ENCODE data around the gene TDP1. TPM values are rescaled to one million over a fixed set of nuclear protein-coding genes. Genes with fewer than 3 reads are reported as not detected.

The TDP1 gene
- total RNA-seq, 1 donor from 2014 or later, result 3.4 TPM

DNA sequence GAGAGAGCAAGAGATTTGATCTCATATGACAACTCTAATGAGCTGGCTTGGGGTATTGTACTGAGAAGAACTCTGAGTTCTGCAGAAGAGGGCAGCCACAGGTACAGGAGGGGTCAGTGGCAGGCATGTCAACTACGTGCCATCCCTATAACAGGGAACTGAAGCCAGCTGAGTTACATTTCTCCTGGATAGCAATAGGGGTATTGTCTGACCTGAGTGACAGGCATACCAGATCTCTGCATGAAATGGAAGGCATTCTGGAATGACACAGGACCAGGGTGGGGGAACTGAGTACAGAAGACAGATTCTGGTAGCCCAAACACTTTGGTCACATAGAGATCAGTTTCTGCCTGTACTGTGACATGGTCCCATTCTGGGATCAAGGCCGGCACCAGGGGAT is 37.0 kb upstream of the TDP1 start:
- Histone ChIP-seq H3K27ac (replicated peaks) (no peak overlapping the region), H3K36me3 (no peaks in the 10 kb centered on the region), H3K27me3 (ENCODE audit: low read depth) (no peaks in the 10 kb centered on the region), H3K4me1 (peaks cover 6% of the 10 kb centered on the region), H3K4me3 (no peak overlapping the region), H3K9me3 (replicated peaks) (no peaks in the 10 kb centered on the region)
- intact Hi-C loops (cut with micrococcal nuclease), result loop anchor here (5.0 kb wide), 1 partner anchor 886 kb away; no protein-coding TSS in a partner anchor
- DNase-seq, result no peak
- TF ChIP-seq, protein P1, sequence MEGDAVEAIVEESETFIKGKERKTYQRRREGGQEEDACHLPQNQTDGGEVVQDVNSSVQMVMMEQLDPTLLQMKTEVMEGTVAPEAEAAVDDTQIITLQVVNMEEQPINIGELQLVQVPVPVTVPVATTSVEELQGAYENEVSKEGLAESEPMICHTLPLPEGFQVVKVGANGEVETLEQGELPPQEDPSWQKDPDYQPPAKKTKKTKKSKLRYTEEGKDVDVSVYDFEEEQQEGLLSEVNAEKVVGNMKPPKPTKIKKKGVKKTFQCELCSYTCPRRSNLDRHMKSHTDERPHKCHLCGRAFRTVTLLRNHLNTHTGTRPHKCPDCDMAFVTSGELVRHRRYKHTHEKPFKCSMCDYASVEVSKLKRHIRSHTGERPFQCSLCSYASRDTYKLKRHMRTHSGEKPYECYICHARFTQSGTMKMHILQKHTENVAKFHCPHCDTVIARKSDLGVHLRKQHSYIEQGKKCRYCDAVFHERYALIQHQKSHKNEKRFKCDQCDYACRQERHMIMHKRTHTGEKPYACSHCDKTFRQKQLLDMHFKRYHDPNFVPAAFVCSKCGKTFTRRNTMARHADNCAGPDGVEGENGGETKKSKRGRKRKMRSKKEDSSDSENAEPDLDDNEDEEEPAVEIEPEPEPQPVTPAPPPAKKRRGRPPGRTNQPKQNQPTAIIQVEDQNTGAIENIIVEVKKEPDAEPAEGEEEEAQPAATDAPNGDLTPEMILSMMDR (IDR thresholded peaks at IDR 0.05; ENCODE audit: borderline replicate concordance), result no peak

DNA sequence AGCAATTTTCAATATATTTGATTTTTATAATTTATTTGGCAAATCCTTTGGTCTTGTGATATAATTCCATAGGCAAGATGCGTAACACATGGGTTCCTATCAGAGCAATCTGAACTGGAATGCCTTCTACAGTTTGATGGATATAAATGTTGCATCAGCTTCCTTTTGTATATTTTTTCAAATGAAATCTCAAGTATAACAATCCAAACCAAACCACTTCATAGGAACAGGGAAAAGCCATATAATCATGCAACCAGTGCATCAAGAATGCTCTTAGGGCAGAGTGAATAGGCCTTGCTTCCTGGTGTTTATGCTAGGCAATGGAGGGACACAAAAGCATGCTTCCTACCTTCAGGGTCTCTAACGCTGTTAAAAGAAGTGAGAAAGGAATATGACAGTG is 35.7 kb upstream of the TDP1 start:
- Histone ChIP-seq H3K36me3 (no peaks in the 10 kb centered on the region), H3K4me3 (no peak overlapping the region), H3K4me1 (peaks cover 2% of the 10 kb centered on the region), H3K27me3 (ENCODE audit: low read depth) (no peaks in the 10 kb centered on the region), H3K27ac (replicated peaks) (no peak overlapping the region), H3K9me3 (replicated peaks) (no peaks in the 10 kb centered on the region)
- no peak for DNase-seq
- TF ChIP-seq, protein P1 (IDR thresholded peaks at IDR 0.05; ENCODE audit: borderline replicate concordance), result no peak
- intact Hi-C loops (cut with micrococcal nuclease), result no loop called here

DNA sequence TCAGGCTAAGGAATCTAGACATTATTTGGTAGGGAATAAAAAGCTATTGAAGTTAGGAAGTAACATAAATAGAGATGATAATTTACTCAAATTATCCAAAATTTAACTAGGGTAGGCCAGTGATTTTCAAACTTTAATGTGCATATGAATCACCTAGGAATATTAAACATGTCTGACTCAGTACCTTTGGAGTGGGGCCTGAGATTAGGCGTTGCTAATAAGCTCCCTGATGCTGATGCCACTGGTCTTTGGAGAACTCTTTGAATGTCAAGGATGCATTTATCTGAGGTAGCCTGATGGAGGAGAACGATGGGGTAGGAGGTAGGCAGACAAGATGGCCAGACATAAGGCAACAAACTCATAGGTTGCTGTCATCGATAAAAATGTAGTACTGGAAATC is 34.4 kb upstream of the TDP1 start:
- no peaks in the 10 kb centered on the region for H3K27me3 ChIP-seq (ENCODE audit: low read depth)
- no peak overlapping the region for H3K4me3 ChIP-seq
- H3K27ac ChIP-seq (replicated peaks), result no peak overlapping the region
- no peaks in the 10 kb centered on the region for H3K4me1 ChIP-seq
- H3K9me3 ChIP-seq (replicated peaks), result no peaks in the 10 kb centered on the region
- TF ChIP-seq, protein P1 (IDR thresholded peaks at IDR 0.05; ENCODE audit: borderline replicate concordance), result no peak
- intact Hi-C loops (cut with micrococcal nuclease), result no loop called here
- no peak for DNase-seq
- H3K36me3 ChIP-seq, result no peaks in the 10 kb centered on the region

DNA sequence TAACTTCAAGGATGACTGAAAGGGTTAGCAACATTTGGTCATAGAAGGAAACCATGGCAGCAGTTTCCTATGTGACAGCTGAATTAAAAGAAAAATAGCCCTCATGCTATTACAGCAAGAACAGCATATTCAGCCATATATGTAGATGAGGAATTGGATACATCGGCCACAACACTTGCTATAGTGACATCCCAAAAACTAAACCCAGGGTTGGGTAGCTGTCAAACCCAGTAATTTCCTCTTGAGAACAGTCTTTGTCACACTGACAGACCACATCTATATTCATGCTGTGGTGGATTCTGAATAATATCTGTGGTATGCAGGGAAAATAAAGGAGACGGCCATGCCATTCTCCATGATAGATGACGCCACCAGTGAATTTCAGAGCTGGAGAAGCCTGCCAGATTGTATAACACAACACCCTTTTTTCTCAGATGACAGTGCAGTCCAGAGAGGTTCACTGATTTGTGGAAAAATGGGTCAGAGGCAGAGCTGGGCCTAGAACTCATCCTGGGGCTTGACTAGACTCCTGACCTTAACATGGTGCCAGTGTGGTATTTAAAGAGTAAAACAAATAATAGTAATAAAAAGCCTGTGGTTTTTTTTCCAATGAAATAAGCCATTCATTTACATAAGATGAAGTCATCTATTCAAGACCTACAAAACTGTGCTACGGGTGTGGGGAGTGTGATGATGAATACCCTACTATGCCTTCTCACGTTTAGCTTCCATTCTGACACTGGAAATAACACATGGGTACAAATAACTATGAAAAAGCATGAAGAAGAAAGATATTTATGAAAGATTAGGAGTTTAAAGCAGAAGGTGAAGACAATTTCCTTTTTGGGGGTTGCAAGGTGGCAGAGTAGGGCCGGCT is 33.5 kb upstream of the TDP1 start:
- DNase-seq, result no peak
- intact Hi-C loops (cut with micrococcal nuclease), result no loop called here
- Histone ChIP-seq H3K27ac (replicated peaks) (no peak overlapping the region), H3K4me1 (no peaks in the 10 kb centered on the region), H3K9me3 (replicated peaks) (no peaks in the 10 kb centered on the region), H3K4me3 (no peak overlapping the region), H3K27me3 (ENCODE audit: low read depth) (no peaks in the 10 kb centered on the region), H3K36me3 (no peaks in the 10 kb centered on the region)
- TF ChIP-seq, protein P1 (IDR thresholded peaks at IDR 0.05; ENCODE audit: borderline replicate concordance), result no peak

DNA sequence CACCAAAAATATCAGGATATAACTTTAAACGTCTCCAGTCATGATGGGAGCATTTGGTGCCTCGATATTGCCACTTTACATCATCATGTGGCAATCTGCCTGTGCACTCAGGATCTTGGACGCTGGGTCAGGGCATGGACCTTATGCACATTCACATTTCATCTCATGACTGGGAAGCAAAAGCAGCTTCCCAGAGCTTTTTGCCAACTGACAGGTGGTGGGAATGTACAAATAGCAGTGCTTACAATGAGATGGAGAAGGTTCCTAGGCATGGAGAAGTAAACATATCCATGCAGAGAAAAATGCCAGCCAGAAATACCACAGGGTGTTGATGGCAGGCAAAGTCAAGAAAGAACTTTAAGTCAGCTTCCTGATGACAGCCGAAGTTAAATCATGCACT is 31.5 kb upstream of the TDP1 start:
- DNase-seq, result no peak
- H3K36me3 ChIP-seq, result no peaks in the 10 kb centered on the region

More for the DNA sequence above, 31.5 kb upstream of the TDP1 start:
- intact Hi-C loops (cut with micrococcal nuclease), result no loop called here
- Histone ChIP-seq H3K4me1 (no peaks in the 10 kb centered on the region), H3K4me3 (no peak overlapping the region), H3K27ac (replicated peaks) (no peak overlapping the region), H3K27me3 (ENCODE audit: low read depth) (no peaks in the 10 kb centered on the region), H3K9me3 (replicated peaks) (no peaks in the 10 kb centered on the region)
- TF ChIP-seq, protein P1 (IDR thresholded peaks at IDR 0.05; ENCODE audit: borderline replicate concordance), result no peak

All from left ventricle myocardium inferior (tissue), 1 donor.